Measurements from ENCODE around the gene RUNDC1. TPM values are rescaled to one million over a fixed set of nuclear protein-coding genes. Genes with fewer than 3 reads are reported as not detected.
"Not testable (repeated sequence)": the region's sequence is repeated elsewhere in the genome, so short reads cannot be mapped to it uniquely, and the experiment has no call there.

Gene RUNDC1
- total and polyA plus RNA-seq, 7 experiments from 2014 or later: 12.2 to 21.4 (median 17.0) TPM

DNA sequence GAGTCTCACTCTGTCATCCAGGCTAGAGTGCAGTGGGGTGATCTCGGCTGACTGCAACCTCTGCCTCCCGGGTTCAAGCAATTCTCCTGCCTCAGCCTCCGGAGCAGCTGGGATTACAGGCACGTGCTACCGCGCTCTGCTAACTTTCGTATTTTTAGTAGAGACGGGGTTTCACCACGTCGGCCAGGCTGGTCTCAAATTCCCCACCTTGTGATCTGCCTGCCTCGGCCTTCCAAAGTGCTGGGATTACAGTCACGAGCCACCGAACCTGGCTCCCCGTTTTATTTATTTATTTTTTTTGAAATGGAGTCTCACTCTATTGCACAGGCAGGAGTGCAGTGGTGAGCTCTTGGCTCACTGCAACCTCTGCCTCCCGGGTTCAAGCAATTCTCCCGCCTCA lies 4.7 kb upstream of the RUNDC1 start:
- H3K4me3 ChIP-seq (ENCODE audit: low read length); H3K9me3 ChIP-seq (ENCODE audit: control insufficient read depth in 2 of 3, low read length in 3 of 3); POLR2A ChIA-PET; DNase-seq; H3K9me3 Mint-ChIP-seq; H3K27ac ChIP-seq (ENCODE audit: low read depth, low read length); H3K27me3 Mint-ChIP-seq; H3K36me3 Mint-ChIP-seq; H3K4me1 ChIP-seq (ENCODE audit: control insufficient read depth in 2 of 2, insufficient read depth in 2 of 2, low read length in 2 of 2); ATAC-seq; H3K4me3 Mint-ChIP-seq; intact Hi-C loops (cut with micrococcal nuclease); H3K36me3 ChIP-seq (ENCODE audit: control insufficient read depth in 2 of 3, insufficient read depth in 3 of 3, low read length in 3 of 3); H3K27me3 ChIP-seq (ENCODE audit: control insufficient read depth in 2 of 2, insufficient read depth in 2 of 2, low read length in 2 of 2): not testable (repeated sequence)
- Mint-ChIP-seq H3K27ac (peak overlapping the region in 1 of 9 donors; percentile 12), H3K4me1 (peaks cover 9 to 20% (median 14%) of the 10 kb centered on the region in 7 donors)
- CTCF ChIA-PET: interaction anchor here (0.6 kb wide), 1 partner anchor 20 kb away, joined by 4 read pairs; no protein-coding TSS in a partner anchor

DNA sequence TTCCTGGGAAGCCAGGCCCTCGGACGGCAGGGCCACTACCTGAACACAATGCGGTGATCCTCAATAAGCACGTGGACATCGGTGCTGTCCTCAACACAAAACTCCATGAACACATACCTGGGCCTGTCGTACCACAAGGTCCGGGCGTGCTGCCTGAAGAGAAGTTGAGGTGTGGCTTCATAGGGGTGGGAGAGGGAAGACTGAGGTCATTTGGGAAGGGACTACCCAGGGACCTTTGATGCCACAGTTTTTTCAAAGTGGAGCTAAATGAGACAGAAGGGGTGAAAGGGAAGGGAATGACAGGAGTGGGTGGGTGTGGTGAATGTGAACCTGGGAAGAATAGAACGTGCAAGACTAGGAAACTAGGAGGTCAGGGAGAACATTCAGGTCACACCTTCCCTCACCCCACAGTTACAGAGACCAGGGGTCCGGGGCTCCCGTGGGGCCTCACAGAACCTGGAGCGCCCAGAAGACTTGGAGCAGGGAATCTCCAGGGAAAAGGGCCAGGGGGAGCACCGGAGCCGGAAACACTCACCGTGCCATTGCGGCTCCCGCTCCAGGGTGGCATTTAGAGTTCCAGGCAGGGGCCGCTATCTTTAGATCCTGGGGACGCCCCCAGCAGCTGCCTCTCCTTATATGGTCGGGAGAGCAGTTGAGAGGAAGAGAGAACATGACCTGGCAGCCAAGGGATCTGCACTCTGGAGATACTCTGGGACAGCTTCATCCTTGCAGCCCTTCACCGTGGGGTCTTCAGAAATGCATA lies 673 bp upstream of the RUNDC1 start, which contains the start of gene PTGES3L:
TSS of gene PTGES3L (minus strand) at position 570 of the 763 bp plus-strand sequence. CDS start at position 543, 27 bp downstream.
- H3K27ac Mint-ChIP-seq: peak within 1 kb of the TSS; percentile 83 to 98 (median 94)
- CTCF ChIA-PET: no interaction called here
- POLR2A ChIA-PET: interaction anchor here (0.5 to 1.3 kb wide), 5 partner anchors 11 to 1013 kb away, joined by 3 to 5 read pairs (median 4); partner anchors contain the start of genes CNP, RAMP2 and RPL27
- Histone ChIP-seq H3K9me3 (ENCODE audit: control insufficient read depth in 2 of 3, low read length in 3 of 3) (no peaks in the 10 kb centered on the region), H3K4me3 (ENCODE audit: low read length) (peak within 1 kb of the TSS; percentile 81), H3K36me3 (ENCODE audit: control insufficient read depth in 2 of 3, insufficient read depth in 3 of 3, low read length in 3 of 3) (no peaks in the 10 kb centered on the region), H3K27me3 (ENCODE audit: control insufficient read depth in 2 of 2, insufficient read depth in 2 of 2, low read length in 2 of 2) (no peaks in the 10 kb centered on the region), H3K4me1 (ENCODE audit: control insufficient read depth in 2 of 2, insufficient read depth in 2 of 2, low read length in 2 of 2) (peaks cover 4 to 16% of the 10 kb centered on the region in 2 donors), H3K27ac (ENCODE audit: low read depth, low read length) (peak within 1 kb of the TSS; percentile 84)
- peak within 1 kb of the TSS; percentile 96 to 99 (median 98) for H3K4me3 Mint-ChIP-seq
- ATAC-seq (peak; percentile 34), DNase-seq (peak in 3 of 9 donors; percentile 12 to 34 (median 24))
- H3K9me3 Mint-ChIP-seq: no peaks in the 10 kb centered on the region
- intact Hi-C loops (cut with micrococcal nuclease): loop anchor here (1.0 to 2.0 kb wide), 8 partner anchors 15 to 504 kb away; partner anchors contain the start of genes AARSD1 (in 2 of the 2), RPL27 (in 2 of the 2), BECN1 (in 1 of the 2) and DHX8 (in 1 of the 2)
- H3K4me1 Mint-ChIP-seq: peaks cover 25 to 42% (median 32%) of the 10 kb centered on the region in 7 donors
- peaks cover 0 to 7% (median 0%) of the 10 kb centered on the region in 5 donors for H3K36me3 Mint-ChIP-seq
- no peaks in the 10 kb centered on the region for H3K27me3 Mint-ChIP-seq

DNA sequence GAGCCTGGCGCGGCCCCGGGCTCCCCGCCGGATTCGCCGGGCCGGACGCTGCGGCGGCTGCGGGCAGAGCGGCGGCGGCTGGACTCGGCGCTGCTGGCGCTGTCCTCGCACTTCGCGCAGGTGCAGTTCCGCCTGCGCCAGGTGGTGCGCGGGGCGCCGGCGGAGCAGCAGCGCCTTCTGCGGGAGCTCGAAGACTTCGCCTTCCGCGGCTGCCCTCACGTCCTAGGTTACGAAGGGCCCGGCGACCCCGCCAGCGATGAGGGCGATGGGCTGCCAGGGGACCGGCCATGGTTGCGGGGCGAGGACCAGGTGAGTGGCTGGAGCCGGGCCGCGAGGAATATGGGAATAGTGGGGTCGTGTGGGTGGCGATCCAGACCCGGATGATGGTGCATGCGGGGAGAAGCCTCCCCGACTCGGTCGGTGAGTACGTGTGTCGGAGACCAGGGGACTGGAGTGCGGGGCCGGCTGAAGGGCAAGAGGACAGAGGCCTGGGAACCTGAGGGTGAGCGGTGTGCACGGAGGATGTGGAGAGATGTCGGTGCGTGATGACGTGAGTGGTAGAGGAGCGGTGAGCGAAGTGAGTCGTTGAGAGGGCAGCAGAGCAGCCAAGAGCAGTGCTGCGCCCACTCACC lies 517 bp downstream of the RUNDC1 start:
- Mint-ChIP-seq H3K4me3 (peak overlapping the region; percentile 95 to 99 (median 98)), H3K36me3 (peaks cover 0 to 11% (median 6%) of the 10 kb centered on the region in 5 donors), H3K27ac (peak overlapping the region; percentile 83 to 96 (median 93)), H3K27me3 (no peaks in the 10 kb centered on the region), H3K9me3 (no peaks in the 10 kb centered on the region), H3K4me1 (peaks cover 25 to 43% (median 40%) of the 10 kb centered on the region in 7 donors)
- intact Hi-C loops (cut with micrococcal nuclease): loop anchor here (1.0 to 2.0 kb wide), 8 partner anchors 16 to 502 kb away; partner anchors contain the start of genes AARSD1 (in 2 of the 2), RPL27 (in 2 of the 2), BECN1 (in 1 of the 2) and DHX8 (in 1 of the 2)
- peak; percentile 33 to 67 (median 55) for DNase-seq
- Histone ChIP-seq H3K27me3 (ENCODE audit: control insufficient read depth in 2 of 2, insufficient read depth in 2 of 2, low read length in 2 of 2) (no peaks in the 10 kb centered on the region), H3K4me1 (ENCODE audit: control insufficient read depth in 2 of 2, insufficient read depth in 2 of 2, low read length in 2 of 2) (peaks cover 4 to 16% of the 10 kb centered on the region in 2 donors), H3K36me3 (ENCODE audit: control insufficient read depth in 2 of 3, insufficient read depth in 3 of 3, low read length in 3 of 3) (peaks cover 0 to 6% (median 0%) of the 10 kb centered on the region in 3 experiments), H3K9me3 (ENCODE audit: control insufficient read depth in 2 of 3, low read length in 3 of 3) (no peaks in the 10 kb centered on the region), H3K4me3 (ENCODE audit: low read length) (peak overlapping the region; percentile 81), H3K27ac (ENCODE audit: low read depth, low read length) (peak overlapping the region; percentile 84)
- POLR2A ChIA-PET: interaction anchor here (0.9 to 2.1 kb wide), 3 partner anchors 17 to 380 kb away, joined by 3 to 9 read pairs (median 3); partner anchors contain the start of gene RPL27
- CTCF ChIA-PET: no interaction called here
- peak; percentile 82 for ATAC-seq

DNA sequence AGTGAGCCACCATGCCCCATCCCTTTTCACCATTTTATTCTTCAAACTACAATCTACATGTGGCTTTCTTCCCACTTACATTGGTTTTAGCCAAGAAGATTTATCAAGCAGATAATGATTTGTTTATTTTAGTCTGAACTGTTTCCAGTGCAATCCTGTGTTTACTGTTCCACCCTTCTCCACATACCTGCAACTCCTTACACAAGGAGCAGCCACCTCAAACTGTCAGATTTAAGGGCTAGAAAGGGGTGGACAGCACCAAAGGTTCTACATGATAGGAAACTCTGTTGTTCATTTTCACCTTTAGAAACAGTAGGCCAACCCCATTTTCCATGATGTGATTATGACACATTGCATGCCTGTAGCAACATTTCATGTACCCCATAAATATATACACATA lies 1.9 kb downstream of the RUNDC1 start:
- Mint-ChIP-seq H3K27ac (peak overlapping the region in 3 of 9 donors; percentile 16 to 62 (median 53)), H3K36me3 (peaks cover 0 to 12% (median 10%) of the 10 kb centered on the region in 5 donors), H3K9me3 (no peaks in the 10 kb centered on the region), H3K4me1 (peaks cover 25 to 43% (median 40%) of the 10 kb centered on the region in 7 donors), H3K4me3 (peak overlapping the region; percentile 58 to 99 (median 98)), H3K27me3 (no peaks in the 10 kb centered on the region)
- DNase-seq: no peak
- Histone ChIP-seq H3K4me3 (ENCODE audit: low read length) (no peak overlapping the region), H3K27ac (ENCODE audit: low read depth, low read length) (peak overlapping the region; percentile 84), H3K4me1 (ENCODE audit: control insufficient read depth in 2 of 2, insufficient read depth in 2 of 2, low read length in 2 of 2) (peaks cover 4 to 16% of the 10 kb centered on the region in 2 donors), H3K9me3 (ENCODE audit: control insufficient read depth in 2 of 3, low read length in 3 of 3) (no peaks in the 10 kb centered on the region), H3K36me3 (ENCODE audit: control insufficient read depth in 2 of 3, insufficient read depth in 3 of 3, low read length in 3 of 3) (peaks cover 0 to 13% (median 0%) of the 10 kb centered on the region in 3 experiments), H3K27me3 (ENCODE audit: control insufficient read depth in 2 of 2, insufficient read depth in 2 of 2, low read length in 2 of 2) (no peaks in the 10 kb centered on the region)
- ChIA-PET CTCF (no interaction called here), POLR2A (interaction anchor here (2.1 kb wide), 1 partner anchor 16 kb away, joined by 9 read pairs; the partner anchor contains the start of gene RPL27)
- intact Hi-C loops (cut with micrococcal nuclease): no loop called here
- ATAC-seq: no peak

DNA sequence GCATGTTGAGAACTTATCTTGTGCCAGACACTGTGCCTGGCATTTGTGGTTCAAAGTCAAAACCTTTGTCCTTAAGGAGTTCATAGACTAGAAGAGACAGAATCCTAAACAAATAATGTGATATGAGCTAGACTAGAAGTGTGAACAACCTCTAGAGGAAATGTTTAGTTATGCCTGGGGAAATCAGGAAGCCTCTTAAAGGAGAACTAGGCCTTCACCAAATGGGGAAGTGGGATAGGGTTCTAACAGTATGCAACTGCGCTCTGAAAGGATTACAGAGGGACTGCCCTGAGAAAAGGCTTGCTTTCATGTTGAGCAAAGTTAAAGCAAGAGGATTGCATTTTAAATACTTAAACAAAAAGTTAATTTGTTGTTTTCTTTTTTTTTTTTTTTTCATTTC lies 4.9 kb downstream of the RUNDC1 start:
- H3K36me3 ChIP-seq (ENCODE audit: control insufficient read depth in 2 of 3, insufficient read depth in 3 of 3, low read length in 3 of 3): peaks cover 12 to 42% (median 14%) of the 10 kb centered on the region in 3 experiments
- peaks cover 4 to 33% (median 21%) of the 10 kb centered on the region in 5 donors for H3K36me3 Mint-ChIP-seq
- no peak overlapping the region for H3K27ac Mint-ChIP-seq
- no peak overlapping the region for H3K27ac ChIP-seq (ENCODE audit: low read depth, low read length)
- peaks cover 4 to 12% of the 10 kb centered on the region in 2 donors for H3K4me1 ChIP-seq (ENCODE audit: control insufficient read depth in 2 of 2, insufficient read depth in 2 of 2, low read length in 2 of 2)
- H3K4me3 ChIP-seq (ENCODE audit: low read length): no peak overlapping the region
- intact Hi-C loops (cut with micrococcal nuclease): no loop called here
- H3K9me3 Mint-ChIP-seq: no peaks in the 10 kb centered on the region
- H3K27me3 Mint-ChIP-seq: no peaks in the 10 kb centered on the region
- no peak overlapping the region for H3K4me3 Mint-ChIP-seq
- DNase-seq: no peak
- H3K9me3 ChIP-seq (ENCODE audit: control insufficient read depth in 2 of 3, low read length in 3 of 3): no peaks in the 10 kb centered on the region
- peaks cover 16 to 33% (median 30%) of the 10 kb centered on the region in 7 donors for H3K4me1 Mint-ChIP-seq
- POLR2A ChIA-PET: no interaction called here
- peak; percentile 44 for ATAC-seq
- CTCF ChIA-PET: interaction anchor here (1.2 kb wide), 1 partner anchor 12 kb away, joined by 3 read pairs; no protein-coding TSS in a partner anchor
- H3K27me3 ChIP-seq (ENCODE audit: control insufficient read depth in 2 of 2, insufficient read depth in 2 of 2, low read length in 2 of 2): no peaks in the 10 kb centered on the region

DNA sequence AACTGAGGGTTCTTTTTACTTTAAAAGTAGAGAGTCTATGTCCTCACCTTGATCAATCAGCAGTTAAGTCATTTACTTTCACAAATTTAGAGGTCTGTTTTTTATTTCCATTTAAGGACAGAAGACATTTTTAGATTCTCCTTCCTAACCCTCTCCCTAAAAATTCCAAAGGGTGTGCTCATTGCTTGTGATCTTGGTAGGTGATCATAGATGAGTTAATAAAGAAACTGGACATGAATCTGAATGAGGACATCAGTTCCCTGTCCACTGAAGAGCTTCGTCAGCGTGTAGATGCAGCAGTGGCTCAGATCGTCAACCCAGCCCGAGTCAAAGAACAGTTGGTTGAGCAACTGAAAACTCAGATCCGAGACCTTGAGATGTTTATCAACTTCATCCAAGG lies 8.8 kb downstream of the RUNDC1 start:
- Mint-ChIP-seq H3K36me3 (peaks cover 11 to 50% (median 27%) of the 10 kb centered on the region in 5 donors), H3K27me3 (no peaks in the 10 kb centered on the region), H3K9me3 (no peaks in the 10 kb centered on the region), H3K27ac (peak overlapping the region in 1 of 9 donors; percentile 10), H3K4me1 (peaks cover 0 to 13% (median 10%) of the 10 kb centered on the region in 7 donors), H3K4me3 (no peak overlapping the region)
- ChIA-PET POLR2A (no interaction called here), CTCF (no interaction called here)
- Histone ChIP-seq H3K27ac (ENCODE audit: low read depth, low read length) (no peak overlapping the region), H3K4me1 (ENCODE audit: control insufficient read depth in 2 of 2, insufficient read depth in 2 of 2, low read length in 2 of 2) (no peaks in the 10 kb centered on the region), H3K27me3 (ENCODE audit: control insufficient read depth in 2 of 2, insufficient read depth in 2 of 2, low read length in 2 of 2) (no peaks in the 10 kb centered on the region), H3K9me3 (ENCODE audit: control insufficient read depth in 2 of 3, low read length in 3 of 3) (no peaks in the 10 kb centered on the region), H3K4me3 (ENCODE audit: low read length) (no peak overlapping the region), H3K36me3 (ENCODE audit: control insufficient read depth in 2 of 3, insufficient read depth in 3 of 3, low read length in 3 of 3) (peaks cover 19 to 73% (median 27%) of the 10 kb centered on the region in 3 experiments)
- intact Hi-C loops (cut with micrococcal nuclease): no loop called here
- DNase-seq (no peak), ATAC-seq (no peak)
